GM12874 (cell line): ENCODE data around the gene VWA5B1.

Experiments
- TF ChIP-seq, protein P1 (sequence below): IDR thresholded peaks from 2 replicates; pipeline ENCODE4 v1.5.1; 2011; ENCODE audit warnings: low read depth, mild to moderate bottlenecking, control low read depth, low read length, moderate library complexity; ENCODE audit not compliant: insufficient read depth

The VWA5B1 gene

DNA sequence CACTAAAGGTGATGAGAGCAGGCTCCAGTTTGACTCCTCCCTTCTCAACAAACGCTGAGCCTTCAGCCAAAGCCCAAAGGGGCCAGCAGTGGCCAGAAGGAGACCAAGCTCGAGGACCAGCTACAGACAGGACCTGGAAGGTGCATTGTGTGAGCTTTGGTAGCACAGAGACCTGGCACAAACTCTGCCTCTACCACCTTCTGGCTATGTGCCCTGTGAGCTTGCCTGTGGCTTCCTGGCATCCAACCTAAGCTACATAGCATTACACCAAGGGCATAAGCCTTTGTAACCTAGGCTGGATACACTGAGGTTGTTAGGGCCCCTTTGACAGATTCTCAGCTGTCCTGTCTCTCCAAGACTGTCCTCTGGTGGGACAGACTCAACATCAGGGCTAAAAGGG, 6.6 kb upstream of the VWA5B1 start:
- TF ChIP-seq, protein P1, sequence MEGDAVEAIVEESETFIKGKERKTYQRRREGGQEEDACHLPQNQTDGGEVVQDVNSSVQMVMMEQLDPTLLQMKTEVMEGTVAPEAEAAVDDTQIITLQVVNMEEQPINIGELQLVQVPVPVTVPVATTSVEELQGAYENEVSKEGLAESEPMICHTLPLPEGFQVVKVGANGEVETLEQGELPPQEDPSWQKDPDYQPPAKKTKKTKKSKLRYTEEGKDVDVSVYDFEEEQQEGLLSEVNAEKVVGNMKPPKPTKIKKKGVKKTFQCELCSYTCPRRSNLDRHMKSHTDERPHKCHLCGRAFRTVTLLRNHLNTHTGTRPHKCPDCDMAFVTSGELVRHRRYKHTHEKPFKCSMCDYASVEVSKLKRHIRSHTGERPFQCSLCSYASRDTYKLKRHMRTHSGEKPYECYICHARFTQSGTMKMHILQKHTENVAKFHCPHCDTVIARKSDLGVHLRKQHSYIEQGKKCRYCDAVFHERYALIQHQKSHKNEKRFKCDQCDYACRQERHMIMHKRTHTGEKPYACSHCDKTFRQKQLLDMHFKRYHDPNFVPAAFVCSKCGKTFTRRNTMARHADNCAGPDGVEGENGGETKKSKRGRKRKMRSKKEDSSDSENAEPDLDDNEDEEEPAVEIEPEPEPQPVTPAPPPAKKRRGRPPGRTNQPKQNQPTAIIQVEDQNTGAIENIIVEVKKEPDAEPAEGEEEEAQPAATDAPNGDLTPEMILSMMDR: no peak

DNA sequence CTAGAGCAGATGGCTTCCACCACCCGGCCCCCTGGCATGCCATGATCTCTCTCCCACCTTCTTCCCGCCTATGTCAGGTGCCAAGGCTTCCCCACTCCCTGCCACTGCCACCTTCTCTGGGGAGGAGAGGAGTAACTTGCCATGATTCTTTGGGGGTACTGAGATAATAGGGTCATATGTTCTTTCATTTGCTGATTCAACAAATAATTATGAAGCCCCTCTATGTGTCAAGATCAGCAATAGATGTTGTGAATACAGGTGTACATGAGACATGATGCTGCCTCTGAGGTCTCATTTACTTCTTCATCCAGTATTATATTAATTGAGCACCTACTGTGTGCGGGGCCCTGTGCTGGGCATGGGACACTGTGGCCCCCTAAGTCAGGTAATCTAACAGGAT, 6.0 kb upstream of the VWA5B1 start:
- TF ChIP-seq, protein P1: no peak

DNA sequence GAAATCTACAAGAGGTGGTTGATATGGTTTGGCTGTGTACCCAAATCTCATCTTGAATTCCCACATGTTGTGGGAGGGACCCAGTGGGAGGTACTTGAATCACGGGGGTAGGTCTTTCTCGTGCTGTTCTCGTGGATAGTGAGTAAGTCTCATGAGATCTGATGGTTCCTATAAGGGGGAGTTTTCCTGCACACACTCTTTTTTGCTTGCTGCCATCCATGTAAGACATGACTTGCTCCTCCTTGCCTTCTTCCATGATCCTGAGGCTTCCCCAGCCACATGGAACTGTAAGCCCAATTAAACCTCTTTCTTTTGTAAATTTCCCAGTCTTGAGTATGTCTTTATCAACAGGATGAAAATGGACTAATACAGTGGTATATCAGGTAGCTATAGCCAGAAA, 5.2 kb upstream of the VWA5B1 start:
- TF ChIP-seq, protein P1: no peak

DNA sequence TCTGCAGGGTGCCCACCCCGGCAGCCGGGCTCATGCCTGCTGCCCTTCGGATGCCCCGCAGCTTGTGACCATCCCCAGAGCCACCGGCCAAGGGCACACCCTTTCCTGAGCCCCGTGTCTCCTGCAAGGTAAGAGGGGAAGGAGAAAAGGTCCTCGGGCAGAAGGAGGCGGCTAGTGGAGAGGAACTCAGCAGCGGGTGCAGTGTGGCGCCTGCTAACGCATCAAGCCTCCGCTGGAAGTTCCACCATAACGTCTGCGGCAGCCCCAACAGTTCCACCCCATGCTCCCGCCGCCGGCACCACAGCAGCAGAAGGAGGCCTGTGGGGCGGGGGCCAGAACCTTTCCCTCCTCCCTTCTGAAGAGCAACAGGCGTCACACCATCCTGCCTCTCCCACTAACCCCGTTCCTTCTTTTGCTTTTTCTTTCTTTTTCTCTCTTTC, 990 bp downstream of the VWA5B1 start:
- TF ChIP-seq, protein P1: no peak

DNA sequence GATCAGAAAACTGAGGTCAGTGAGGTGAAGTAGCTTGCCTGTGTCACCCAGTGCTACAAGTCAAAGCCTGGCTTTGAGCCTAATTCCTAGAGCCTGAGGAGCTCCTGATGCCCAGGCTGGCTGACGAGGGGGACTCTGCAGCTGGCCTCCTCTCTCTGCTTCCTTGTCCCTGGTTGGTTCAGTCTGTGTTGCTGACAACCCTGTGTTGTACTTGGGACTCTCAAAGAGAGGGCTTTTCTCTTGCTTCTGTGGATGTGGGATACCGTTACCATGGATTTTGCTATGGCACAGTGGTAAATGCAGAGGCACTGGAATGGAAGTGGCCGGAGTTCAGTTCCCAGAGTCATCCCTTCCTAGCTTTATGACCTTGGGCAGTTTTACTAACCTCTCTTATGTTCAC, 8.0 kb downstream of the VWA5B1 start:
- TF ChIP-seq, protein P1: no peak

DNA sequence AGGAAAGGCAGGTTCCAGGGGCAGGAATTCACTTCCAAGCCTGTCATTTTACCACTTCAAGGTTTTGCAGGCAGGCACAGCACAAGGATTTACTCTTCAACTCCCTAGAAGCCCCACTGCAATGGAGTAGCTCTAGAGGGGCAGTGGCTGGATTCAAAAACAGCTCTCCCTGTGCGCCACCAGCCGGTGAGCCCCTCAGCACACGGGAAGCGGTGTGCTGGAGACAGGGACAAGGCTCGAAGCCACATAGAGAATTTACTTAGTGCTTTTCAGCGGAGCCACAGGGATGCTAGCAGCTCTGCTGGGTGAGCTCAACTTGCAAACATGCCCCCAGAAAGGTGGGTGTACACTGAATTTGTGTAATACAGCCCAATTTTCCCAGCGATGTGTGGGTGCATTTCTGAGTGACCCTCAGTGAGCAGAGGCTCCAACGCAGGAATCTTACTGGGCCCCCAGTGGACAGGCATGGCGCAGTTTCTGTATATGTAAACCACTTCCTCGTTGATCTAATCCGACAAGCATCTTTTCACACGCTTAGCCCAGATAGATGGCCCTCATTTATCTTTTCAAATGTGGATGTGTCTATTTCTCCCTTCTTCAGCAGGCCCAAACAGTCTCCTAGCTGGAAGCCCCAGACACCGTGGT, 10.9 kb downstream of the VWA5B1 start:
- TF ChIP-seq, protein P1: no peak

DNA sequence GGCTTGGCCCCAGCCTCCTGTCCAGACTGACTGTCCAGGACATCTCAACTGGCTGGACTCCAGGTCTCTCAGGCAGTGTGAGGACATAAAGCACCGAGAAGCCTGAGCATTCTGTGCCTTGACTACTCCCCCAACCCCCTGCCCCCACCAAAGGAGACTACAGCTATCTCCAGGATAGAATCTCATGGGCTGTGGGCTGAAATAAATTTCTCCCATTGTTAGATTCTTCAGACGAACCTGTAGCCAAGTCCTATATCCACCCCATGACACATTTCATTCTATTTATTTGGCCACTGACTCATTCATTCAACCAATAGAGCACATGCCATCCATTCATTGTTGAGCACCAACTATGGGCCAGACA, 11.4 kb downstream of the VWA5B1 start:
- TF ChIP-seq, protein P1: no peak
